ENCODE results near the gene PPP2R5A. TPM values are rescaled to one million over a fixed set of nuclear protein-coding genes. Genes with fewer than 3 reads are reported as not detected.

PPP2R5A gene
- total RNA-seq, 2 experiments from 2014 or later, result 28.0 to 36.0 TPM

- Histone ChIP-seq H3K27ac (ENCODE audit: low read depth, low read length, poor library complexity, severe bottlenecking) (no peak overlapping the region), H3K79me2 (ENCODE audit: insufficient read depth, low read depth, low read length) (no peaks in the 10 kb centered on the region), H3K9me3 (ENCODE audit: low read length) (no peaks in the 10 kb centered on the region), H3K4me3 (ENCODE audit: low read depth, low read length, poor library complexity, severe bottlenecking) (no peak overlapping the region), H3K9me2 (ENCODE audit: insufficient read depth, low read length) (no peaks in the 10 kb centered on the region), H3K36me3 (ENCODE audit: insufficient read depth, low read length) (no peaks in the 10 kb centered on the region), H3K4me1 (ENCODE audit: insufficient read depth, low read length, poor library complexity, severe bottlenecking) (no peaks in the 10 kb centered on the region), H4K20me1 (ENCODE audit: insufficient read depth, low read length) (no peaks in the 10 kb centered on the region), H3K4me2 (ENCODE audit: low read length) (no peak overlapping the region), H2AFZ (ENCODE audit: low read length) (no peak overlapping the region)
- BruUV-seq (replicated peaks), result no TSS peak
- ChIA-PET CTCF (ENCODE audit: unreplicated experiment) (no interaction called here), POLR2A (interaction anchor here (0.6 kb wide), 1 partner anchor 9 kb away, joined by 3 read pairs; no protein-coding TSS in a partner anchor)
- no peak for TF ChIP-seq CTCF (conservative IDR thresholded peaks at IDR 0.05; ENCODE audit: low read length)
- no peak for TF ChIP-seq EZH2phosphoT487 (IDR thresholded peaks at IDR 0.05; ENCODE audit: borderline replicate concordance, low read depth, low read length)
- intact Hi-C loops (cut with micrococcal nuclease; ENCODE audit: unreplicated experiment), result no loop called here
- DNase-seq (ENCODE audit: low spot score), result no peak
Observed at GRCh38 chr1:212241501-212241900, 43.7 kb upstream of the PPP2R5A start.

GRCh38 chr1:212241957-212242287 lies 43.3 kb upstream of the PPP2R5A start:
- H3K9me2 ChIP-seq (ENCODE audit: insufficient read depth, low read length), result no peaks in the 10 kb centered on the region
- ChIA-PET CTCF (ENCODE audit: unreplicated experiment) (no interaction called here), POLR2A (no interaction called here)
- no peaks in the 10 kb centered on the region for H3K9me3 ChIP-seq (ENCODE audit: low read length)
- H4K20me1 ChIP-seq (ENCODE audit: insufficient read depth, low read length), result no peaks in the 10 kb centered on the region
- DNase-seq (ENCODE audit: low spot score), result no peak
- H3K79me2 ChIP-seq (ENCODE audit: insufficient read depth, low read depth, low read length), result no peaks in the 10 kb centered on the region
- H2AFZ ChIP-seq (ENCODE audit: low read length), result no peak overlapping the region
- TF ChIP-seq CTCF (conservative IDR thresholded peaks at IDR 0.05; ENCODE audit: low read length) (no peak), EZH2phosphoT487 (IDR thresholded peaks at IDR 0.05; ENCODE audit: borderline replicate concordance, low read depth, low read length) (no peak)
- H3K27ac ChIP-seq (ENCODE audit: low read depth, low read length, poor library complexity, severe bottlenecking), result no peak overlapping the region
- BruUV-seq (replicated peaks), result no TSS peak
- no peaks in the 10 kb centered on the region for H3K36me3 ChIP-seq (ENCODE audit: insufficient read depth, low read length)
- no peaks in the 10 kb centered on the region for H3K4me1 ChIP-seq (ENCODE audit: insufficient read depth, low read length, poor library complexity, severe bottlenecking)
- intact Hi-C loops (cut with micrococcal nuclease; ENCODE audit: unreplicated experiment), result no loop called here
- no peak overlapping the region for H3K4me3 ChIP-seq (ENCODE audit: low read depth, low read length, poor library complexity, severe bottlenecking)
- H3K4me2 ChIP-seq (ENCODE audit: low read length), result no peak overlapping the region

GRCh38 chr1:212242288-212242984 lies 42.8 kb upstream of the PPP2R5A start:
- Histone ChIP-seq H3K9me3 (ENCODE audit: low read length) (no peaks in the 10 kb centered on the region), H3K4me1 (ENCODE audit: insufficient read depth, low read length, poor library complexity, severe bottlenecking) (no peaks in the 10 kb centered on the region), H3K9me2 (ENCODE audit: insufficient read depth, low read length) (no peaks in the 10 kb centered on the region), H3K79me2 (ENCODE audit: insufficient read depth, low read depth, low read length) (no peaks in the 10 kb centered on the region), H3K36me3 (ENCODE audit: insufficient read depth, low read length) (no peaks in the 10 kb centered on the region), H2AFZ (ENCODE audit: low read length) (no peak overlapping the region), H3K27ac (ENCODE audit: low read depth, low read length, poor library complexity, severe bottlenecking) (no peak overlapping the region), H3K4me2 (ENCODE audit: low read length) (no peak overlapping the region), H4K20me1 (ENCODE audit: insufficient read depth, low read length) (no peaks in the 10 kb centered on the region), H3K4me3 (ENCODE audit: low read depth, low read length, poor library complexity, severe bottlenecking) (no peak overlapping the region)
- ChIA-PET POLR2A (interaction anchor here (0.6 to 0.7 kb wide), 2 partner anchors 55 to 206 kb away, joined by 3 to 6 read pairs; no protein-coding TSS in a partner anchor), CTCF (ENCODE audit: unreplicated experiment) (no interaction called here)
- DNase-seq (ENCODE audit: low spot score), result no peak
- BruUV-seq (replicated peaks), result no TSS peak
- TF ChIP-seq EZH2phosphoT487 (IDR thresholded peaks at IDR 0.05; ENCODE audit: borderline replicate concordance, low read depth, low read length) (no peak), CTCF (conservative IDR thresholded peaks at IDR 0.05; ENCODE audit: low read length) (no peak)
- intact Hi-C loops (cut with micrococcal nuclease; ENCODE audit: unreplicated experiment), result no loop called here
